NCI-H2029 (cell line): Measurements from ENCODE around the gene DEDD.

ENCODE experiments used
- DNase-seq: peaks from one replicate; lab custom pipeline; 2025; lab: John Stamatoyannopoulos, UW

DEDD gene

GRCh38 chr1:161072751-161073449 is 59.6 kb downstream of the DEDD start:
- DNase-seq: no peak

GRCh38 chr1:161071886-161072371 is 60.5 kb downstream of the DEDD start:
- no peak for DNase-seq
